Loucy (cell line): ENCODE measurements around the gene LDHAL6B.

Experiments
- EZH2phosphoT487 ChIP-seq: fragments of 200-600 bp; IDR thresholded peaks from 2 replicates; pipeline ENCODE4 v1.6.1; 2018; ENCODE audit warnings: antibody characterized with exemption, mild to moderate bottlenecking, moderate library complexity, borderline replicate concordance
- TF ChIP-seq, protein P1 (sequence below): fragments of 200-600 bp; sonication (generic); conservative IDR thresholded peaks from 2 replicates; pipeline ENCODE4 v1.5.1; 2014; ENCODE audit warnings: mild to moderate bottlenecking, antibody characterized with exemption, low read length

GRCh38 chr15:59237119-59237855 is 30.6 kb downstream of the LDHAL6B start:
- TF ChIP-seq, protein P1, sequence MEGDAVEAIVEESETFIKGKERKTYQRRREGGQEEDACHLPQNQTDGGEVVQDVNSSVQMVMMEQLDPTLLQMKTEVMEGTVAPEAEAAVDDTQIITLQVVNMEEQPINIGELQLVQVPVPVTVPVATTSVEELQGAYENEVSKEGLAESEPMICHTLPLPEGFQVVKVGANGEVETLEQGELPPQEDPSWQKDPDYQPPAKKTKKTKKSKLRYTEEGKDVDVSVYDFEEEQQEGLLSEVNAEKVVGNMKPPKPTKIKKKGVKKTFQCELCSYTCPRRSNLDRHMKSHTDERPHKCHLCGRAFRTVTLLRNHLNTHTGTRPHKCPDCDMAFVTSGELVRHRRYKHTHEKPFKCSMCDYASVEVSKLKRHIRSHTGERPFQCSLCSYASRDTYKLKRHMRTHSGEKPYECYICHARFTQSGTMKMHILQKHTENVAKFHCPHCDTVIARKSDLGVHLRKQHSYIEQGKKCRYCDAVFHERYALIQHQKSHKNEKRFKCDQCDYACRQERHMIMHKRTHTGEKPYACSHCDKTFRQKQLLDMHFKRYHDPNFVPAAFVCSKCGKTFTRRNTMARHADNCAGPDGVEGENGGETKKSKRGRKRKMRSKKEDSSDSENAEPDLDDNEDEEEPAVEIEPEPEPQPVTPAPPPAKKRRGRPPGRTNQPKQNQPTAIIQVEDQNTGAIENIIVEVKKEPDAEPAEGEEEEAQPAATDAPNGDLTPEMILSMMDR: no peak
- TF ChIP-seq EZH2phosphoT487: no peak
